AG04450 (cell line): ENCODE results near the gene FNDC3B. TPM values are rescaled to one million over a fixed set of nuclear protein-coding genes. Genes with fewer than 3 reads are reported as not detected.

Source experiments
- CTCF ChIA-PET: fragments of 300-600, 350-600 bp; formaldehyde crosslinking; extraction: SDS; loops from one replicate; lab custom pipeline; 2022; ENCODE audit warnings: antibody characterized with exemption, inconsistent platforms; lab: Charles Lee
- POLR2A ChIA-PET: fragments of 350-600 bp; formaldehyde crosslinking; extraction: SDS; loops from one replicate; lab custom pipeline; 2021; ENCODE audit warnings: antibody characterized with exemption, inconsistent platforms; lab: Yijun Ruan, JAX
- DNase-seq: peaks from one replicate; pipeline ENCODE4 v3.0.0-alpha.2; 2011; ENCODE audit warnings: low read depth, low spot score
- H3K27ac ChIP-seq: one replicate; pipeline ENCODE4 v1.5.1; 2012; ENCODE audit warnings: low read depth, low read length, control low read depth
- H3K27me3 ChIP-seq: one replicate; pipeline ENCODE4 v1.6.0; 2012; ENCODE audit warnings: low read length; ENCODE audit not compliant: control insufficient read depth, insufficient read depth
- H3K4me3 ChIP-seq: 2 replicates; pipeline ENCODE4 v1.5.1; 2011; ENCODE audit warnings: mild to moderate bottlenecking, low read depth, low read length, control low read depth
- H3K9me3 ChIP-seq: 2 replicates; pipeline ENCODE4 v1.5.1; 2012; ENCODE audit warnings: low read length; ENCODE audit not compliant: control insufficient read depth, insufficient read depth
- polyA plus RNA-seq: library from polyadenylated mRNA; depleted of rRNA; stranded (reverse); fragments of >200 nt; gene quantifications from 2 replicates; pipeline ENCODE4 v1.2.3, GENCODE V29; 2011
- TF ChIP-seq, protein P1 (sequence below): IDR thresholded peaks from 2 replicates; pipeline ENCODE4 v1.5.1; 2011; ENCODE audit warnings: low read depth, low read length, control low read depth, inconsistent platforms

The FNDC3B gene
- polyA plus RNA-seq, 1 experiment = 39.5 TPM

- Histone ChIP-seq H3K4me3 (no peak overlapping the region), H3K9me3 (no peaks in the 10 kb centered on the region), H3K27me3 (no peaks in the 10 kb centered on the region), H3K27ac (no peak overlapping the region)
- POLR2A ChIA-PET = no interaction called here
- TF ChIP-seq, protein P1, sequence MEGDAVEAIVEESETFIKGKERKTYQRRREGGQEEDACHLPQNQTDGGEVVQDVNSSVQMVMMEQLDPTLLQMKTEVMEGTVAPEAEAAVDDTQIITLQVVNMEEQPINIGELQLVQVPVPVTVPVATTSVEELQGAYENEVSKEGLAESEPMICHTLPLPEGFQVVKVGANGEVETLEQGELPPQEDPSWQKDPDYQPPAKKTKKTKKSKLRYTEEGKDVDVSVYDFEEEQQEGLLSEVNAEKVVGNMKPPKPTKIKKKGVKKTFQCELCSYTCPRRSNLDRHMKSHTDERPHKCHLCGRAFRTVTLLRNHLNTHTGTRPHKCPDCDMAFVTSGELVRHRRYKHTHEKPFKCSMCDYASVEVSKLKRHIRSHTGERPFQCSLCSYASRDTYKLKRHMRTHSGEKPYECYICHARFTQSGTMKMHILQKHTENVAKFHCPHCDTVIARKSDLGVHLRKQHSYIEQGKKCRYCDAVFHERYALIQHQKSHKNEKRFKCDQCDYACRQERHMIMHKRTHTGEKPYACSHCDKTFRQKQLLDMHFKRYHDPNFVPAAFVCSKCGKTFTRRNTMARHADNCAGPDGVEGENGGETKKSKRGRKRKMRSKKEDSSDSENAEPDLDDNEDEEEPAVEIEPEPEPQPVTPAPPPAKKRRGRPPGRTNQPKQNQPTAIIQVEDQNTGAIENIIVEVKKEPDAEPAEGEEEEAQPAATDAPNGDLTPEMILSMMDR = no peak
- DNase-seq = no peak
- CTCF ChIA-PET = interaction anchor here (0.6 kb wide), 1 partner anchor 24 kb away, joined by 3 read pairs; no protein-coding TSS in a partner anchor
Measured at GRCh38 chr3:172066880-172067796, 27.8 kb downstream of the FNDC3B start.

DNA sequence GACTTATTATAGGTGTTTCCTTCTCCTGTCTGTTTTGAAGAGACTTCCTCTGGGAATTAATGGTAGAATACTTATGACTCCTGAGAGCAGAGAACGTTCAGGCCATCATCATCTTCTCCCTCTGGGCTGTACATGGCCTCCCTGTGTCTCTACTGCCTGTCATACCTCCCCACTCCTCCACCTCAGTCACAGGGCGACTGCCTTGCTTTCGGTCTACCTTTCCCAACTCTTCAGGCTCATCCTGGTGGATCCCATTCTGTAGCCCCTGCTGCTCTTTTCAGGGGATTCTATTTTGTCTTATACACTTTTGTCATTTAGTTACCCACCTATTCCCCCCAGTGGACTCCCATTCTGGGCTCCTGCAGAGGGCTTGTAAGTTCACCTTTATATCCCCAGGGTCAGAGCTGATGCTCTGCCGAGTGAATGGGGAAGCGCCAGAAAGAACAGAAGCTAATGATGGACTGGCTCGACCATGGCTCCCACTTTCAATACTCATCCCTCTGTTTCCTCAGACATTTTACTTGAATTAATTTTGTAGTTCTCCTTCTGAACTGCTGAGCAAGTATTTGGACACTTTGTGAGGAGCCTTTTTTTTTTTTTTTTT, 28.6 kb downstream of the FNDC3B start:
- no peak for DNase-seq
- TF ChIP-seq, protein P1 = no peak
- Histone ChIP-seq H3K9me3 (no peaks in the 10 kb centered on the region), H3K4me3 (no peak overlapping the region), H3K27ac (no peak overlapping the region), H3K27me3 (no peaks in the 10 kb centered on the region)
- ChIA-PET POLR2A (no interaction called here), CTCF (no interaction called here)

DNA sequence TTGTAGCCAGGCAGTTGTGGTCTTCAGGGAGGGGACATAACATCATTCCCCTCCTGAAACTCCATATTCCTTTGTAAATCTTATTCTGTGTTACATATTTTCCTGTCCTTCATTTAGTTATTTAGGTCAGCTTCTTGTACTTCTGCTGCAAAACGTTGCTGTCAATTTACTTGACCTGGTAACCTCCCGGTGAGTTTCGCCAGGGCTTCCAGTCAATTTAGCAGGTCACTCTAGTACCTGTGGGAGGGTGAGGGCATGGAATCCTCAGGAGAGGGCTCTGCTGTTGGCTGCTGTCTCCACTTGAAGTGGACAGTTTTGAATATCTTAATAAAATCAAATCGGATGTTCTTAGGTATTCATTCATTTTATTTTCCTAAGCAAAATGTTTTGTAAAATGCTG, 29.6 kb downstream of the FNDC3B start:
- ChIA-PET POLR2A (no interaction called here), CTCF (no interaction called here)
- Histone ChIP-seq H3K9me3 (no peaks in the 10 kb centered on the region), H3K27ac (no peak overlapping the region), H3K4me3 (no peak overlapping the region), H3K27me3 (no peaks in the 10 kb centered on the region)
- no peak for DNase-seq
- TF ChIP-seq, protein P1 = no peak

GRCh38 chr3:172069478-172069877, 30.1 kb downstream of the FNDC3B start:
- Histone ChIP-seq H3K27me3 (no peaks in the 10 kb centered on the region), H3K9me3 (no peaks in the 10 kb centered on the region), H3K27ac (no peak overlapping the region), H3K4me3 (no peak overlapping the region)
- TF ChIP-seq, protein P1 = no peak
- ChIA-PET POLR2A (no interaction called here), CTCF (no interaction called here)
- no peak for DNase-seq

GRCh38 chr3:172070269-172070668, 30.9 kb downstream of the FNDC3B start:
- POLR2A ChIA-PET = no interaction called here
- H3K27ac ChIP-seq = no peak overlapping the region
- H3K4me3 ChIP-seq = no peak overlapping the region
- no peak for DNase-seq
- TF ChIP-seq, protein P1 = no peak
- CTCF ChIA-PET = interaction anchor here (0.8 kb wide), 1 partner anchor 371 kb away, joined by 3 read pairs; no protein-coding TSS in a partner anchor
- no peaks in the 10 kb centered on the region for H3K9me3 ChIP-seq
- no peaks in the 10 kb centered on the region for H3K27me3 ChIP-seq
